NCI-H2107 (cell line): ENCODE results near the gene DDX31.
"Not testable (repeated sequence)": the region's sequence is repeated elsewhere in the genome, so short reads cannot be mapped to it uniquely, and the experiment has no call there.

Experiments
- DNase-seq: peaks from one replicate; lab custom pipeline; 2025; lab: John Stamatoyannopoulos, UW

DDX31 gene

GRCh38 chr9:132669698-132670456 is at the start of gene DDX31:
Gene DDX31 (minus strand): TSS chr9:132669983. CDS start chr9:132669934, 49 bp downstream.
- peak; percentile 61 for DNase-seq

GRCh38 chr9:132718381-132718928 is 48.7 kb upstream of the DDX31 start:
- not testable (repeated sequence) for DNase-seq

GRCh38 chr9:132717326-132717945 is 47.7 kb upstream of the DDX31 start:
- DNase-seq = no peak

- DNase-seq = no peak
These were observed 46.2 kb upstream of the DDX31 start for GRCh38 chr9:132716007-132716406.

- DNase-seq = no peak
These were observed 43.0 kb upstream of the DDX31 start for GRCh38 chr9:132712753-132713152.

- DNase-seq = no peak
These were observed 42.1 kb upstream of the DDX31 start for GRCh38 chr9:132711846-132712245.

- not testable (repeated sequence) for DNase-seq
These were observed 41.4 kb upstream of the DDX31 start for GRCh38 chr9:132711152-132711551.

- DNase-seq = no peak
These were observed 40.5 kb upstream of the DDX31 start for GRCh38 chr9:132710333-132710732.

GRCh38 chr9:132708769-132709430 is 39.1 kb upstream of the DDX31 start:
- no peak for DNase-seq

- no peak for DNase-seq
These were observed 38.5 kb upstream of the DDX31 start for GRCh38 chr9:132708239-132708638.

- no peak for DNase-seq
These were observed 33.6 kb upstream of the DDX31 start for GRCh38 chr9:132703336-132703735.

GRCh38 chr9:132702254-132702653 is 32.5 kb upstream of the DDX31 start:
- no peak for DNase-seq

- DNase-seq = no peak
These were observed 30.2 kb upstream of the DDX31 start for GRCh38 chr9:132699956-132700355.

GRCh38 chr9:132698989-132699388 is 29.2 kb upstream of the DDX31 start:
- no peak for DNase-seq

GRCh38 chr9:132697230-132697629 is 27.4 kb upstream of the DDX31 start:
- no peak for DNase-seq

GRCh38 chr9:132694144-132694543 is 24.4 kb upstream of the DDX31 start:
- DNase-seq = no peak

GRCh38 chr9:132690696-132691095 is 20.9 kb upstream of the DDX31 start:
- no peak for DNase-seq

GRCh38 chr9:132683873-132684272 is 14.1 kb upstream of the DDX31 start:
- no peak for DNase-seq

- no peak for DNase-seq
These were observed 11.8 kb upstream of the DDX31 start for GRCh38 chr9:132681561-132681960.

- DNase-seq = no peak
These were observed 10.3 kb upstream of the DDX31 start for GRCh38 chr9:132679946-132680625.

- no peak for DNase-seq
These were observed 8.2 kb upstream of the DDX31 start for GRCh38 chr9:132677976-132678375.

- DNase-seq = no peak
These were observed 4.7 kb upstream of the DDX31 start for GRCh38 chr9:132674485-132674884.
